GM04504 (cell line): ENCODE measurements around the gene MCCC1.
A peak's percentile ranks its signal among the peaks of the same experiment; 100 is the strongest.
"Not testable (repeated sequence)": the region's sequence is repeated elsewhere in the genome, so short reads cannot be mapped to it uniquely, and the experiment has no call there.

Experiments
- DNase-seq: peaks from one replicate; pipeline ENCODE4 v3.0.0-alpha.2; 2012; ENCODE audit warnings: low read depth

MCCC1 gene

GRCh38 chr3:183103950-183104349, 4.7 kb upstream of the MCCC1 start:
- DNase-seq, result not testable (repeated sequence)

- DNase-seq, result not testable (repeated sequence)
Observed at GRCh38 chr3:183101040-183101439, 1.7 kb upstream of the MCCC1 start.

- no peak for DNase-seq
Observed at GRCh38 chr3:183100376-183100775, 1.1 kb upstream of the MCCC1 start.

GRCh38 chr3:183099838-183100204, 525 bp upstream of the MCCC1 start:
- DNase-seq, result no peak

- DNase-seq, result no peak
Observed at GRCh38 chr3:183098536-183099025, 715 bp downstream of the MCCC1 start.

- no peak for DNase-seq
Observed at GRCh38 chr3:183094711-183095110, 4.6 kb downstream of the MCCC1 start.

- DNase-seq, result no peak
Observed at GRCh38 chr3:183092256-183092655, 7.0 kb downstream of the MCCC1 start.

- no peak for DNase-seq
Observed at GRCh38 chr3:183087184-183087583, 12.1 kb downstream of the MCCC1 start.

- DNase-seq, result no peak
Observed at GRCh38 chr3:183085634-183086390, 13.5 kb downstream of the MCCC1 start.

- DNase-seq, result no peak
Observed at GRCh38 chr3:183082355-183082915, 16.9 kb downstream of the MCCC1 start.

GRCh38 chr3:183081459-183082183, 17.7 kb downstream of the MCCC1 start:
- no peak for DNase-seq

GRCh38 chr3:183080628-183081027, 18.7 kb downstream of the MCCC1 start:
- no peak for DNase-seq

- no peak for DNase-seq
Observed at GRCh38 chr3:183074881-183075280, 24.4 kb downstream of the MCCC1 start.

GRCh38 chr3:183074261-183074660, 25.0 kb downstream of the MCCC1 start:
- peak; percentile 9 for DNase-seq

- DNase-seq, result no peak
Observed at GRCh38 chr3:183073839-183074238, 25.5 kb downstream of the MCCC1 start.

- DNase-seq, result no peak
Observed at GRCh38 chr3:183070892-183071291, 28.4 kb downstream of the MCCC1 start.

- no peak for DNase-seq
Observed at GRCh38 chr3:183069086-183069485, 30.2 kb downstream of the MCCC1 start.

GRCh38 chr3:183066891-183067290, 32.4 kb downstream of the MCCC1 start:
- DNase-seq, result not testable (repeated sequence)

- no peak for DNase-seq
Observed at GRCh38 chr3:183064475-183064874, 34.8 kb downstream of the MCCC1 start.

GRCh38 chr3:183061391-183062172, 37.7 kb downstream of the MCCC1 start:
- DNase-seq, result no peak

- no peak for DNase-seq
Observed at GRCh38 chr3:183058351-183058750, 40.9 kb downstream of the MCCC1 start.

GRCh38 chr3:183050706-183051105, 48.6 kb downstream of the MCCC1 start:
- no peak for DNase-seq
